ENCODE measurements around the gene SLC2A9.

The SLC2A9 gene

GRCh38 chr4:9891056-9891455 is 130.2 kb downstream of the SLC2A9 start:
- no peaks in the 10 kb centered on the region for H3K9me3 ChIP-seq (ENCODE audit: control insufficient read depth, low read length)
- no peak overlapping the region for H3K4me3 ChIP-seq (ENCODE audit: insufficient read depth, low read depth, low read length, poor library complexity, severe bottlenecking)
- no peaks in the 10 kb centered on the region for H3K27me3 ChIP-seq (replicated peaks; ENCODE audit: control insufficient read depth, insufficient read depth, low read length, poor library complexity, severe bottlenecking)
- H3K27ac ChIP-seq (ENCODE audit: insufficient read depth, low read length, poor library complexity, severe bottlenecking): no peak overlapping the region
- no peaks in the 10 kb centered on the region for H3K36me3 ChIP-seq (ENCODE audit: control insufficient read depth, insufficient read depth, low read length)
- no peaks in the 10 kb centered on the region for H3K4me1 ChIP-seq (ENCODE audit: control insufficient read depth, insufficient read depth, low read length, poor library complexity, severe bottlenecking)
- DNase-seq: no peak

DNA sequence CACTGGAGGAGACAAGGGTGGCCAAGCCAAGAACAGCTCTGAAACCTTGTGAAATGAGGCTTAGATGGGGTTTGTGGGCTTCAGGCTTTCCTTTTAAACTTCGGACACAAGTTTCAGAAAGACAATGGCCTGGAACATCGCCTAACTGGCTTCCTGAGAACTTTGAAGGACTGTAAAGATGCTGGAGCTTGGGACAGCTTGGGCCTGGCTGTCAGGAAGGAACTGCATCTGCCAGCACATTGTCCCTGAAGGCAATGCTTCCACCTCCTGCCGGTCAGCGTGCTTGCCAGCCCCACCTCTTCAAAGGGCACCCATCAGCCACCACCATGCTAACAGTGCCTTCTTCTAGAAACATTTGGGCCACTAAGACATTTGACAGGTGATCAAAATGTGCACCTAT is 132.0 kb downstream of the SLC2A9 start:
- Histone ChIP-seq H3K27ac (ENCODE audit: insufficient read depth, low read length, poor library complexity, severe bottlenecking) (no peak overlapping the region), H3K27me3 (replicated peaks; ENCODE audit: control insufficient read depth, insufficient read depth, low read length, poor library complexity, severe bottlenecking) (no peaks in the 10 kb centered on the region), H3K4me1 (ENCODE audit: control insufficient read depth, insufficient read depth, low read length, poor library complexity, severe bottlenecking) (no peaks in the 10 kb centered on the region), H3K36me3 (ENCODE audit: control insufficient read depth, insufficient read depth, low read length) (no peaks in the 10 kb centered on the region), H3K9me3 (ENCODE audit: control insufficient read depth, low read length) (no peaks in the 10 kb centered on the region), H3K4me3 (ENCODE audit: insufficient read depth, low read depth, low read length, poor library complexity, severe bottlenecking) (no peak overlapping the region)
- no peak for DNase-seq

- H3K9me3 ChIP-seq (ENCODE audit: control insufficient read depth, low read length): no peaks in the 10 kb centered on the region
- H3K27ac ChIP-seq (ENCODE audit: insufficient read depth, low read length, poor library complexity, severe bottlenecking): no peak overlapping the region
- no peaks in the 10 kb centered on the region for H3K4me1 ChIP-seq (ENCODE audit: control insufficient read depth, insufficient read depth, low read length, poor library complexity, severe bottlenecking)
- DNase-seq: no peak
- no peaks in the 10 kb centered on the region for H3K36me3 ChIP-seq (ENCODE audit: control insufficient read depth, insufficient read depth, low read length)
- H3K4me3 ChIP-seq (ENCODE audit: insufficient read depth, low read depth, low read length, poor library complexity, severe bottlenecking): no peak overlapping the region
- H3K27me3 ChIP-seq (replicated peaks; ENCODE audit: control insufficient read depth, insufficient read depth, low read length, poor library complexity, severe bottlenecking): no peaks in the 10 kb centered on the region
Measured at GRCh38 chr4:9885958-9886357, 135.3 kb downstream of the SLC2A9 start.

- Histone ChIP-seq H3K27ac (ENCODE audit: insufficient read depth, low read length, poor library complexity, severe bottlenecking) (no peak overlapping the region), H3K4me3 (ENCODE audit: insufficient read depth, low read depth, low read length, poor library complexity, severe bottlenecking) (no peak overlapping the region), H3K27me3 (replicated peaks; ENCODE audit: control insufficient read depth, insufficient read depth, low read length, poor library complexity, severe bottlenecking) (no peaks in the 10 kb centered on the region), H3K4me1 (ENCODE audit: control insufficient read depth, insufficient read depth, low read length, poor library complexity, severe bottlenecking) (no peaks in the 10 kb centered on the region), H3K36me3 (ENCODE audit: control insufficient read depth, insufficient read depth, low read length) (no peaks in the 10 kb centered on the region), H3K9me3 (ENCODE audit: control insufficient read depth, low read length) (no peaks in the 10 kb centered on the region)
- no peak for DNase-seq
Measured at GRCh38 chr4:9880406-9881197, 140.7 kb downstream of the SLC2A9 start.

DNA sequence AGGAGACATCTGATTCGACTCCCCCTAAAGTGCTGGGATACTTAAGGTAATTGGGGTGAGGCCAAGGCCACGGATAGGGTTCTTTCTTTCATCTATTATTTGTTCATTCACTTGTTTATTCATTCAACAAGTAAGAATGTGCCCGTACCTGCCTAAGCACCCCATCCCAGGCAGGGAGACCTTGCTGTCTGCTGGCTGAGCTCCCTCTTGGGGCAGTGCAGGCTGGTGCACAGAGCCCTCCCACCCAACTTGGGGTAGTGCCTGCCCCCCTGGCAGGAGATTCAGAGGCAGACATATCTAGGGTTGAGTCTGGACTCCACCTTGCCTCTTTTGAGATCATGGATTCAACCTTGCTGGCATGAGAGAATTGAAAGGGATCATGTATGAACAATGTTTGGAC is 144.2 kb downstream of the SLC2A9 start:
- DNase-seq: no peak
- no peaks in the 10 kb centered on the region for H3K27me3 ChIP-seq (replicated peaks; ENCODE audit: control insufficient read depth, insufficient read depth, low read length, poor library complexity, severe bottlenecking)
- H3K27ac ChIP-seq (ENCODE audit: insufficient read depth, low read length, poor library complexity, severe bottlenecking): no peak overlapping the region
- no peaks in the 10 kb centered on the region for H3K9me3 ChIP-seq (ENCODE audit: control insufficient read depth, low read length)
- H3K4me3 ChIP-seq (ENCODE audit: insufficient read depth, low read depth, low read length, poor library complexity, severe bottlenecking): no peak overlapping the region
- no peaks in the 10 kb centered on the region for H3K4me1 ChIP-seq (ENCODE audit: control insufficient read depth, insufficient read depth, low read length, poor library complexity, severe bottlenecking)
- no peaks in the 10 kb centered on the region for H3K36me3 ChIP-seq (ENCODE audit: control insufficient read depth, insufficient read depth, low read length)

DNA sequence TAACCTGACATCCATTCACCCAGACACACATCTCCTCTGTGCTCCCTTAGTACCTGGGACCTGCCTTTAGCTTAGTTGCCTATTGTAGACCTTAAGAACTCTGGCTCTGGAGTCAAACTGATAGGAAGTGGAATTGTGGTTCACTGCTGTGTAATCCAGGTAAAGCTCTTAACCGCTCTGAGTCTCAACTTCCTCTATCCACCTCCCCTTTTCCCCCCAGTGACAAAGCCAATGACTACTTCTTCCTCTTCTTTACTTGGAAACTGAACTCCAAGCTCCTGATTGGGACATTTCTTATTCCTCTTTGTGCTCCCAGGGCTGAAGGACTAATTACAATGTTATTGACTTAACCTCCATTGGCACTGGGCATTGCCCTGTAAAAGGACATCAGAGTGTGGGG is 145.8 kb downstream of the SLC2A9 start:
- Histone ChIP-seq H3K4me1 (ENCODE audit: control insufficient read depth, insufficient read depth, low read length, poor library complexity, severe bottlenecking) (no peaks in the 10 kb centered on the region), H3K27me3 (replicated peaks; ENCODE audit: control insufficient read depth, insufficient read depth, low read length, poor library complexity, severe bottlenecking) (no peaks in the 10 kb centered on the region), H3K27ac (ENCODE audit: insufficient read depth, low read length, poor library complexity, severe bottlenecking) (no peak overlapping the region), H3K4me3 (ENCODE audit: insufficient read depth, low read depth, low read length, poor library complexity, severe bottlenecking) (no peak overlapping the region), H3K9me3 (ENCODE audit: control insufficient read depth, low read length) (no peaks in the 10 kb centered on the region), H3K36me3 (ENCODE audit: control insufficient read depth, insufficient read depth, low read length) (no peaks in the 10 kb centered on the region)
- no peak for DNase-seq

DNA sequence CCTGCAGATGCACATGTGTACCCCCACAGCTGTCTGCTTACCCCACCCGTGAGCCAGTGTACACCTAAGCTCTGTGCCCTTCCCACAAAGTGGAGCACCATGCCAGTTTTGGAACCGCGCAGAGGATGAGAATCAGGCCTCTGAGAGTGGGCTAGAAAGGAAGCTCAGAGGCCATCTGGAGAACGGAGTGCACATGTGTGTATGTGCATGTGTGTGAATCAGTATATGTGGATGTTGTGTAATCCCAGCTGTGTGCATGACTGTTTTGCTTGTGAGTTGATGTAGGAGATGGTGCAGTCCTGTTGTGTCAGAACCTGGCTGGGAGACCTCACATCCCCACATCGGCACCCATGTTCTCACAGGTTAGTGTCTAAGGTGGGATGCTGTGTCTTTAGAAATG is 146.9 kb downstream of the SLC2A9 start:
- no peak for DNase-seq
- H3K4me1 ChIP-seq (ENCODE audit: control insufficient read depth, insufficient read depth, low read length, poor library complexity, severe bottlenecking): no peaks in the 10 kb centered on the region
- H3K4me3 ChIP-seq (ENCODE audit: insufficient read depth, low read depth, low read length, poor library complexity, severe bottlenecking): no peak overlapping the region
- H3K27ac ChIP-seq (ENCODE audit: insufficient read depth, low read length, poor library complexity, severe bottlenecking): no peak overlapping the region
- no peaks in the 10 kb centered on the region for H3K27me3 ChIP-seq (replicated peaks; ENCODE audit: control insufficient read depth, insufficient read depth, low read length, poor library complexity, severe bottlenecking)
- H3K36me3 ChIP-seq (ENCODE audit: control insufficient read depth, insufficient read depth, low read length): no peaks in the 10 kb centered on the region
- no peaks in the 10 kb centered on the region for H3K9me3 ChIP-seq (ENCODE audit: control insufficient read depth, low read length)

- Histone ChIP-seq H3K27ac (ENCODE audit: insufficient read depth, low read length, poor library complexity, severe bottlenecking) (no peak overlapping the region), H3K4me3 (ENCODE audit: insufficient read depth, low read depth, low read length, poor library complexity, severe bottlenecking) (no peak overlapping the region), H3K27me3 (replicated peaks; ENCODE audit: control insufficient read depth, insufficient read depth, low read length, poor library complexity, severe bottlenecking) (no peaks in the 10 kb centered on the region), H3K36me3 (ENCODE audit: control insufficient read depth, insufficient read depth, low read length) (no peaks in the 10 kb centered on the region), H3K9me3 (ENCODE audit: control insufficient read depth, low read length) (no peaks in the 10 kb centered on the region), H3K4me1 (ENCODE audit: control insufficient read depth, insufficient read depth, low read length, poor library complexity, severe bottlenecking) (no peaks in the 10 kb centered on the region)
- no peak for DNase-seq
Measured at GRCh38 chr4:9870165-9870790, 151.0 kb downstream of the SLC2A9 start.

DNA sequence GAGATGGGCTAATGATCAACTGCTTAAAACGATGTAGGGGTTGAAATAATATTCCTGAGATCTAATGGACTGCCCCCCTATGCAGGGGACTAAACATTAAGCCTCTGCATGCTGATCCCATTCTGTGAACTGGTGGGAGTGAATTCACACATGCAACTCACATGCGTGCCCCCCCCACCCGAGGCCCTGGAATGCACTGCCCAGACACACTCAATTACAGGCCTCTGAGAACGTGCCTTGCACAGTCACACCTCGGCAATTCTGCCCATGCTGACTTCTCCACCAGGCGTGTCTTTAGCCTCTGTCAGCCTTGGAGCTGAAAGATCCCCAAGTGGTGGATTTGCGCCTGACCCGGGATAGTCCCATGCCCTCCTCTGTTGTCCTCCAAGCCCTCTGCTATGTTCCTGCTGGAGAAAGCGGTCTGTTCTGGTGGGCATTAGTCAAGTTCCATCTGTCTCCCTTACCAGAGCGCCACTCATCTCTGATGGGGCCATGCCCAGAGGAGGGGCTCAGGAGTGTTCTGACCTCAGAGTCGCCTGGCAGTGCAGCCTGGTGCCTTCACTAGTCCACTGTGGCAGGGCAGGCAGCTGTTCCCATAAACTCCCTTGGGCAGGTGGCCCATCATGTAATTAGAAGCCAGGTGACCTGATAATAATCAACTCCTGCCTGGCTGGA is 153.4 kb downstream of the SLC2A9 start:
- Histone ChIP-seq H3K27ac (ENCODE audit: insufficient read depth, low read length, poor library complexity, severe bottlenecking) (no peak overlapping the region), H3K36me3 (ENCODE audit: control insufficient read depth, insufficient read depth, low read length) (no peaks in the 10 kb centered on the region), H3K27me3 (replicated peaks; ENCODE audit: control insufficient read depth, insufficient read depth, low read length, poor library complexity, severe bottlenecking) (no peaks in the 10 kb centered on the region), H3K9me3 (ENCODE audit: control insufficient read depth, low read length) (no peaks in the 10 kb centered on the region), H3K4me3 (ENCODE audit: insufficient read depth, low read depth, low read length, poor library complexity, severe bottlenecking) (no peak overlapping the region), H3K4me1 (ENCODE audit: control insufficient read depth, insufficient read depth, low read length, poor library complexity, severe bottlenecking) (no peaks in the 10 kb centered on the region)
- no peak for DNase-seq

- no peaks in the 10 kb centered on the region for H3K27me3 ChIP-seq (replicated peaks; ENCODE audit: control insufficient read depth, insufficient read depth, low read length, poor library complexity, severe bottlenecking)
- H3K4me3 ChIP-seq (ENCODE audit: insufficient read depth, low read depth, low read length, poor library complexity, severe bottlenecking): no peak overlapping the region
- H3K9me3 ChIP-seq (ENCODE audit: control insufficient read depth, low read length): no peaks in the 10 kb centered on the region
- H3K4me1 ChIP-seq (ENCODE audit: control insufficient read depth, insufficient read depth, low read length, poor library complexity, severe bottlenecking): no peaks in the 10 kb centered on the region
- H3K27ac ChIP-seq (ENCODE audit: insufficient read depth, low read length, poor library complexity, severe bottlenecking): no peak overlapping the region
- no peaks in the 10 kb centered on the region for H3K36me3 ChIP-seq (ENCODE audit: control insufficient read depth, insufficient read depth, low read length)
- no peak for DNase-seq
Measured at GRCh38 chr4:9866931-9867330, 154.4 kb downstream of the SLC2A9 start.

All from effector memory CD4-positive, alpha-beta T cell (primary cell).